ENCODE data around the gene ATG16L2. TPM values are rescaled to one million over a fixed set of nuclear protein-coding genes. Genes with fewer than 3 reads are reported as not detected.

Gene ATG16L2
- total RNA-seq, 3 donors from 2014 or later (not counting 1 experiment from before 2014, with no cell fraction given): 172 to 190 (median 179) TPM

DNA sequence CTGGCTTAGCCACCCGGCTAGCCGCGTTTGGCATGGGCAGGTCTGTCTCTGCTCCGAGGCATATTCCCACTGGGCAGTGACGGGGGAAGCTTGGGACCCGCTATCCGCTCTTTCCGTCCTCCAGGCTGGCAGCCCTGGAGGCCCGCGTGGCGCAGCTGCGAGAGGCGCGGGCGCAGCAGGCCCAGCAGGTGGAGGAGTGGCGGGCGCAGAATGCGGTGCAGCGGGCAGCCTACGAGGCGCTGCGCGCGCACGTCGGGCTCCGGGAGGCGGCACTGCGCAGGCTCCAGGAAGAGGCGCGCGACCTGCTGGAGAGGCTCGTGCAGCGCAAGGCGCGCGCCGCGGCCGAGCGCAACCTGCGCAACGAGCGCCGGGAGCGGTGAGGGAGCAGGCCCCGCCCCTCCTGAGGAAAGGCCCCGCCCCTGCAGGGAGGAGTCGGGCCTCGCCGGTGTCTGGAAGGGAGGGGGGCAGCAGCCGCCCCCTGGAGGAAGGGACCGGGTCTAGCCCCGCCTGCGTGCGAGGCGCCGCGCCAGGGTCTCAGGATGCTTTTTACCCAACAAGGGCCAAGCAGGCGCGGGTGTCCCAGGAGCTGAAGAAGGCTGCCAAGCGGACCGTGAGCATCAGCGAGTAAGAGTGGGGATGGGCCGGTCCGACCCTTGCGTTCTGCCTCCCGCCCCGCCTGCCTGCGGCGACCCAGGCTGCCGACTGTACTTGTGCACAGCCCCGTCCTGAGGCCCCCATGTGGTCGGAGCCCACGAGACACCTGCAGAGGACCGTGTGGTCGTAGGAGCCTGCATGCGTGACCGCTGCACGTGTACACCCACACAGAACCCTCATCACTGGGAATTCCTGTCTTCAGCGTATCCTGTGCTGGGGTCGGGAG, 7.9 kb downstream of the ATG16L2 start:
- Mint-ChIP-seq H3K27me3 (ENCODE audit: low read depth in 2 of 2) (no peaks in the 10 kb centered on the region), H3K36me3 (no peaks in the 10 kb centered on the region), H3K9me3 (no peaks in the 10 kb centered on the region), H3K4me3 (no peak overlapping the region), H3K27ac (no peak overlapping the region), H3K4me1 (peaks cover 11 to 25% of the 10 kb centered on the region in 2 donors)
- DNase-seq: peak; percentile 65 to 93
- WGBS (ENCODE audit: insufficient coverage): 71% methylated on average over 82 of the region's 82 CpGs
- H3K36me3 ChIP-seq (ENCODE audit: control insufficient read depth, insufficient read depth, low read length): peaks cover 73% of the 10 kb centered on the region
- intact Hi-C loops (cut with micrococcal nuclease): no loop called here
- peak overlapping the region; percentile 7 for H3K27ac ChIP-seq (ENCODE audit: low read length)
- peak; percentile 80 to 89 (median 88) for ATAC-seq
- H3K4me1 ChIP-seq (ENCODE audit: control insufficient read depth, insufficient read depth, low read length): peaks cover 28% of the 10 kb centered on the region
- no peaks in the 10 kb centered on the region for H3K27me3 ChIP-seq (ENCODE audit: control insufficient read depth, insufficient read depth, low read length)
- TF ChIP-seq, protein P1, sequence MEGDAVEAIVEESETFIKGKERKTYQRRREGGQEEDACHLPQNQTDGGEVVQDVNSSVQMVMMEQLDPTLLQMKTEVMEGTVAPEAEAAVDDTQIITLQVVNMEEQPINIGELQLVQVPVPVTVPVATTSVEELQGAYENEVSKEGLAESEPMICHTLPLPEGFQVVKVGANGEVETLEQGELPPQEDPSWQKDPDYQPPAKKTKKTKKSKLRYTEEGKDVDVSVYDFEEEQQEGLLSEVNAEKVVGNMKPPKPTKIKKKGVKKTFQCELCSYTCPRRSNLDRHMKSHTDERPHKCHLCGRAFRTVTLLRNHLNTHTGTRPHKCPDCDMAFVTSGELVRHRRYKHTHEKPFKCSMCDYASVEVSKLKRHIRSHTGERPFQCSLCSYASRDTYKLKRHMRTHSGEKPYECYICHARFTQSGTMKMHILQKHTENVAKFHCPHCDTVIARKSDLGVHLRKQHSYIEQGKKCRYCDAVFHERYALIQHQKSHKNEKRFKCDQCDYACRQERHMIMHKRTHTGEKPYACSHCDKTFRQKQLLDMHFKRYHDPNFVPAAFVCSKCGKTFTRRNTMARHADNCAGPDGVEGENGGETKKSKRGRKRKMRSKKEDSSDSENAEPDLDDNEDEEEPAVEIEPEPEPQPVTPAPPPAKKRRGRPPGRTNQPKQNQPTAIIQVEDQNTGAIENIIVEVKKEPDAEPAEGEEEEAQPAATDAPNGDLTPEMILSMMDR (IDR thresholded peaks at IDR 0.05): no peak
- H3K9me3 ChIP-seq (ENCODE audit: control insufficient read depth, insufficient read depth, low read length): no peaks in the 10 kb centered on the region
- H3K4me3 ChIP-seq (ENCODE audit: low read length): no peak overlapping the region

DNA sequence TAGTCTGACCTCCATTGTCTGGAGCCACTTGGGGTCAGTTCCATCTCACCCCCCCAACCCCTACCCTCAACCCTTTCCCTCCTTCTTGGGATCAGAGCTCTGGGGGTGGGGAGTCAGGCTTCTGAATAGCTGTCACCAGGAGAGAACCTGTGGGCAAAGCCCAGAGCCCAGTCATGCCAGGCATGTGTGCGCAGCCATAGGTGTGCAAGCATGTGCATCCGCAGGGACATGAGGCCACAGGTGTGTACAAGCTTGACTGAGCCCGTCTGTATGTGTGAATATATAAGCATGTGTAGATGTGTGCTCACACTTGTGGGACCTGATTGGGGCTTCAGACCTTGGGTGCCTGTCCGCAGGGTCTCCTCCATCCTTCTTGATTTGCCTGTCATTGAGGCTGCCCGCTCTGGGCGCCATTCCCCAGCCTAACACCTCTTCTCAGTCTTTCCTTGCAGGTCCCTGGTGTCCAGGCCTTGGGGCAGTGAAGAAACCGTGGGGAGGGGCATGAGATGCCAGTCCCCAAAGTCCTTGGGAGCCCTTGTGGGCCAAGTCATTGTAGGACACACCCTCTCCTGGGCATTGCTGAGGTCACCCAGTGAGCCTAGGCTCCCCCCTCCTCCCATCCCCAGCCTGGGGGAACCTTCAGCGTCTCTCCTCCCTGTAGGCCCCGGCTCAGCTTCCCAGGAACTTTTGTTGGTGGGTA, 9.0 kb downstream of the ATG16L2 start:
- ATAC-seq (no peak), DNase-seq (no peak)
- 95% methylated on average over 8 of the region's 9 CpGs for WGBS (ENCODE audit: insufficient coverage)
- H3K27me3 Mint-ChIP-seq (ENCODE audit: low read depth in 2 of 2): no peaks in the 10 kb centered on the region
- peak overlapping the region; percentile 7 for H3K27ac ChIP-seq (ENCODE audit: low read length)
- no peak overlapping the region for H3K4me3 ChIP-seq (ENCODE audit: low read length)
- H3K9me3 Mint-ChIP-seq: no peaks in the 10 kb centered on the region
- TF ChIP-seq, protein P1 (IDR thresholded peaks at IDR 0.05): no peak
- H3K4me1 Mint-ChIP-seq: peaks cover 11 to 20% of the 10 kb centered on the region in 2 donors
- peaks cover 63% of the 10 kb centered on the region for H3K36me3 ChIP-seq (ENCODE audit: control insufficient read depth, insufficient read depth, low read length)
- H3K27ac Mint-ChIP-seq: peak overlapping the region; percentile 93 to 95
- peaks cover 32% of the 10 kb centered on the region for H3K4me1 ChIP-seq (ENCODE audit: control insufficient read depth, insufficient read depth, low read length)
- intact Hi-C loops (cut with micrococcal nuclease): no loop called here
- no peaks in the 10 kb centered on the region for H3K36me3 Mint-ChIP-seq
- H3K27me3 ChIP-seq (ENCODE audit: control insufficient read depth, insufficient read depth, low read length): no peaks in the 10 kb centered on the region
- H3K9me3 ChIP-seq (ENCODE audit: control insufficient read depth, insufficient read depth, low read length): no peaks in the 10 kb centered on the region
- no peak overlapping the region for H3K4me3 Mint-ChIP-seq

DNA sequence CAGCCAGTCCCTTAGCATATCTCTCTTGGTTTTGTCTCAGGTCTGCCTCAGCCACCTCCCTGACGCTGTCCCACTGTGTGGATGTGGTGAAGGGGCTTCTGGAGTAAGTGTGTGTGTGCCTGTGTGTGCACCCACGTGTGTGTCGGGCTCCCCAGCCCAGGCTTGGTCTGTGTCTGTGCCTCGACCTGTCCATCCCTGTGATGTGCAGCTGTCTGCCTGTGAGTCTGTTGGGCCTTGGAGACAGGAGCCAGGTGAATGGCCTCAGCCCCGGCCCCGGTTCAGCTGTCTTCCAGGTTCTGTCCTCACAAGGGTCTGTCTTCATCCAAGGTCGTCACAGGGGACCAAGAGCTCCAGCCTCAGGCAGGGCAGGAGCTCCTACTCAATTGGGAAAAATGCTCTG, 9.8 kb downstream of the ATG16L2 start:
- Histone ChIP-seq H3K4me3 (ENCODE audit: low read length) (no peak overlapping the region), H3K27ac (ENCODE audit: low read length) (no peak overlapping the region), H3K27me3 (ENCODE audit: control insufficient read depth, insufficient read depth, low read length) (no peaks in the 10 kb centered on the region), H3K9me3 (ENCODE audit: control insufficient read depth, insufficient read depth, low read length) (no peaks in the 10 kb centered on the region), H3K4me1 (ENCODE audit: control insufficient read depth, insufficient read depth, low read length) (peaks cover 39% of the 10 kb centered on the region), H3K36me3 (ENCODE audit: control insufficient read depth, insufficient read depth, low read length) (peaks cover 62% of the 10 kb centered on the region)
- no peak for DNase-seq
- WGBS (ENCODE audit: insufficient coverage): 93% methylated on average over 6 of the region's 7 CpGs
- Mint-ChIP-seq H3K36me3 (no peaks in the 10 kb centered on the region), H3K27ac (peak overlapping the region; percentile 93 to 95), H3K27me3 (ENCODE audit: low read depth in 2 of 2) (no peaks in the 10 kb centered on the region), H3K4me3 (no peak overlapping the region), H3K9me3 (no peaks in the 10 kb centered on the region), H3K4me1 (peaks cover 14 to 24% of the 10 kb centered on the region in 2 donors)
- TF ChIP-seq, protein P1 (IDR thresholded peaks at IDR 0.05): no peak
- no peak for ATAC-seq
- intact Hi-C loops (cut with micrococcal nuclease): no loop called here

Measured in natural killer cell (primary cell).